B cell (primary cell): ENCODE results near the gene RNU5B-1. TPM values are rescaled to one million over a fixed set of nuclear protein-coding genes. Genes with fewer than 3 reads are reported as not detected.

Source experiments
- ATAC-seq: fragments of 200-7000 bp; cut with Tn5 transposase; one replicate; pipeline ENCODE4 v1.10.0; 2021; ENCODE audit warnings: low read depth, mild to moderate bottlenecking, moderate number of reproducible peaks, moderate library complexity
- CTCF ChIA-PET: fragments of 350-600 bp; sonication (Branson Sonifier 250); formaldehyde crosslinking; loops from one replicate; lab custom pipeline; 2021; ENCODE audit warnings: antibody characterized with exemption, inconsistent platforms; lab: Charles Lee
- POLR2A ChIA-PET: fragments of 350-600 bp; sonication (Branson Sonifier 250); formaldehyde crosslinking; loops from one replicate; lab custom pipeline; 2021; ENCODE audit warnings: antibody characterized with exemption; lab: Charles Lee
- DNase-seq: peaks from one replicate; pipeline ENCODE4 v3.0.0; 2013
- H2AFZ ChIP-seq: 2 replicates; pipeline ENCODE4 v1.6.1; 2012; ENCODE audit warnings: mild to moderate bottlenecking, low read depth, low read length; ENCODE audit not compliant: insufficient read depth, poor library complexity, severe bottlenecking
- H3K27ac ChIP-seq, 2 donors: 1 replicate in 1 of 2; 2 replicates in 1 of 2; pipeline ENCODE4 v1.5.1; 2012 to 2013; ENCODE audit warnings: low read length in 2 of 2, mild to moderate bottlenecking in 2 of 2, moderate library complexity in 1 of 2
- H3K27me3 ChIP-seq, 4 experiments: fragments of 200-600 bp in 1 of 4; sonication (generic) in 1 of 4; replicated peaks in 1 of 4; 1 replicate in 2 of 4; 2 replicates in 2 of 4; pipeline versions ENCODE4 v1.6.1 to v1.7.0; 2013 to 2016; ENCODE audit warnings: low read length in 3 of 4, mild to moderate bottlenecking in 2 of 4, mixed read lengths in 1 of 4, moderate library complexity in 1 of 4; ENCODE audit not compliant: insufficient read depth in 4 of 4, control insufficient read depth in 3 of 4; ENCODE audit errors: control extremely low read depth in 1 of 4
- H3K36me3 ChIP-seq, 2 experiments: replicated peaks in 1 of 2; 1 replicate in 1 of 2; 2 replicates in 1 of 2; pipeline versions ENCODE4 v1.6.1 to v1.7.1; 2013; ENCODE audit warnings: low read length in 1 of 2; ENCODE audit not compliant: insufficient read depth in 2 of 2, control insufficient read depth in 1 of 2; ENCODE audit errors: control extremely low read depth in 1 of 2, extremely low read depth in 1 of 2
- H3K4me1 ChIP-seq, 2 donors: fragments of 200-600 bp in 1 of 2; sonication (generic) in 1 of 2; 1 replicate in 1 of 2; 2 replicates in 1 of 2; pipeline versions ENCODE4 v1.5.1 to v1.6.1; 2013 to 2017; ENCODE audit warnings: low read length in 2 of 2; ENCODE audit not compliant: control insufficient read depth in 2 of 2, insufficient read depth in 2 of 2
- H3K4me2 ChIP-seq: replicated peaks from 2 replicates; pipeline ENCODE3; 2012; ENCODE audit warnings: mild to moderate bottlenecking, low read depth, low read length; ENCODE audit not compliant: poor library complexity, severe bottlenecking
- H3K4me3 ChIP-seq, 5 experiments: fragments of 200-600 bp in 1 of 5; sonication (generic) in 1 of 5; 1 replicate in 3 of 5; 2 replicates in 2 of 5; pipeline versions ENCODE4 v1.5.1 to v1.7.0; 2011 to 2016; ENCODE audit warnings: low read length in 4 of 5, mild to moderate bottlenecking in 4 of 5, low read depth in 2 of 5, control low read depth in 1 of 5, moderate library complexity in 1 of 5; ENCODE audit not compliant: insufficient read depth in 1 of 5; ENCODE audit errors: control extremely low read depth in 1 of 5, extremely low read depth in 1 of 5
- H3K79me2 ChIP-seq: fragments of 200-600 bp; sonication (generic); one replicate; pipeline ENCODE4 v1.6.0; 2016; ENCODE audit warnings: low read length; ENCODE audit not compliant: control insufficient read depth, insufficient read depth
- H3K9ac ChIP-seq: fragments of 200-600 bp; sonication (generic); 2 replicates; pipeline ENCODE4 v1.6.1; 2017; ENCODE audit warnings: mild to moderate bottlenecking, low read length, moderate library complexity
- H3K9me3 ChIP-seq, 3 donors: one replicate each; pipeline versions ENCODE4 v1.6.1 to v1.7.1; 2013; ENCODE audit warnings: low read length in 2 of 3; ENCODE audit not compliant: control insufficient read depth in 2 of 3, insufficient read depth in 1 of 3; ENCODE audit errors: control extremely low read depth in 1 of 3
- H4K20me1 ChIP-seq: 2 replicates; pipeline ENCODE4 v1.6.0; 2012; ENCODE audit warnings: mild to moderate bottlenecking, low read length; ENCODE audit not compliant: insufficient read depth, control insufficient read depth, poor library complexity, severe bottlenecking
- H3K27ac Mint-ChIP-seq: one replicate; pipeline ENCODE4 v1.8.0; 2021; ENCODE audit warnings: mixed read lengths
- H3K27me3 Mint-ChIP-seq: one replicate; pipeline ENCODE4 v1.8.0; 2021; ENCODE audit warnings: mixed read lengths
- H3K4me1 Mint-ChIP-seq: one replicate; pipeline ENCODE4 v1.8.0; 2021; ENCODE audit warnings: mixed read lengths
- H3K4me3 Mint-ChIP-seq: one replicate; pipeline ENCODE4 v1.8.0; 2021; ENCODE audit warnings: mixed read lengths
- H3K9me3 Mint-ChIP-seq: one replicate; pipeline ENCODE4 v1.8.0; 2022; ENCODE audit warnings: mixed read lengths; ENCODE audit not compliant: insufficient read depth
- CTCF ChIP-seq: fragments of 200-600 bp; IDR thresholded peaks from one replicate; pipeline ENCODE4 v1.8.0; 2022; ENCODE audit warnings: antibody characterized with exemption, mild to moderate bottlenecking
- EZH2 ChIP-seq: IDR thresholded peaks from 2 replicates; pipeline ENCODE4 v1.6.1; 2012; ENCODE audit warnings: borderline replicate concordance, low read depth, mild to moderate bottlenecking, moderate library complexity, low read length; ENCODE audit not compliant: insufficient read depth, poor library complexity, severe bottlenecking
- WGBS: methylation state at CpG from one replicate; pipeline ENCODE4 v1.1.5; 2013; ENCODE audit warnings: missing lambda C conversion rate; ENCODE audit not compliant: insufficient coverage; 5-methylcytosine and 5-hydroxymethylcytosine counted together
- intact Hi-C: fragments of 100-400 bp; cut with micrococcal nuclease; formaldehyde crosslinking; loops from one replicate; pipeline ENCODE4 v1.10.0; 2022
- polyA plus RNA-seq: library from polyadenylated mRNA; depleted of rRNA; stranded (reverse); fragments of >200 nt; gene quantifications from 2 replicates; pipeline ENCODE4 v1.2.3, GENCODE V29; 2012
- total RNA-seq, 2 donors: library from RNA; stranded (reverse); fragments of 120-200 nt in 1 of 2; gene quantifications; 1 replicate in 1 of 2; 2 replicates in 1 of 2; pipeline versions ENCODE4 v1.2.3 to v1.2.4, GENCODE V29; 2013 to 2022

RNU5B-1 gene
- total and polyA plus RNA-seq, 2 donors (not counting 1 experiment from before 2014, with no cell fraction given): 21.7 TPM; not detected in 1

- no peak overlapping the region for H3K9ac ChIP-seq
- Mint-ChIP-seq H3K27me3 (no peaks in the 10 kb centered on the region), H3K4me1 (no peaks in the 10 kb centered on the region), H3K4me3 (no peak overlapping the region), H3K27ac (no peak overlapping the region), H3K9me3 (no peaks in the 10 kb centered on the region)
- no peak for TF ChIP-seq EZH2
- TF ChIP-seq CTCF: no peak
- no peaks in the 10 kb centered on the region for H3K27me3 ChIP-seq
- peaks cover 18% of the 10 kb centered on the region for H3K79me2 ChIP-seq
- H2AFZ ChIP-seq: no peak overlapping the region
- ChIA-PET CTCF (interaction anchor here (1.0 kb wide), 1 partner anchor 11 kb away, joined by 4 read pairs; no protein-coding TSS in a partner anchor), POLR2A (no interaction called here)
- no peak for ATAC-seq
- DNase-seq: no peak
- no peak overlapping the region for H3K4me2 ChIP-seq
- no peaks in the 10 kb centered on the region for H3K4me1 ChIP-seq
- H3K9me3 ChIP-seq: no peaks in the 10 kb centered on the region
- peaks cover 11% of the 10 kb centered on the region for H4K20me1 ChIP-seq
- H3K27ac ChIP-seq: no peak overlapping the region
- peaks cover 2 to 7% of the 10 kb centered on the region in 2 experiments for H3K36me3 ChIP-seq
- WGBS: 90% methylated on average over 3 of the region's 4 CpGs
- intact Hi-C loops: no loop called here
- H3K4me3 ChIP-seq: no peak overlapping the region
Observed at GRCh38 chr15:65275104-65275727, 29.3 kb upstream of the RNU5B-1 start.

DNA sequence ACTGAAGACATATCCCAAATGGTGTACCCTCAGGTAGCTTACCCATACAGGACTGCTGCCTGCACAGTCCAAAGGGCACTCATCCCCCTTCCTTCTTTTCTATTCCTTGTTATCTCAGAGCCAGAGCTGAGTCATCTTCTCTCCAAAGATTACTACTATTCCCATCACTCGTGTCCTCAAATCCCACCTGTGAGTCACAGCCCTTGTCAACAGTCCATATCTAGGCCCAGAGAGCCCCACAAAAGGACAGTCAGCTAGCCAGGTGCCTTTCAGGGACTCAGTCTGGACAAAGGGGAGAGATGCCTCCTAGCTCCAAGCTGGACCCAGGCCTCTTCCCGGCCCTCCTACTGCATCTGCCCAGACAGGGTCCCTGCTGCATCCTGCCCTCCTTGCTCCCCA is 28.8 kb upstream of the RNU5B-1 start:
- peaks cover 11% of the 10 kb centered on the region for H4K20me1 ChIP-seq
- TF ChIP-seq CTCF (no peak), EZH2 (no peak)
- no peak overlapping the region for H3K9ac ChIP-seq
- intact Hi-C loops: no loop called here
- H3K79me2 ChIP-seq: peaks cover 21% of the 10 kb centered on the region
- DNase-seq (no peak), ATAC-seq (no peak)
- no peaks in the 10 kb centered on the region for H3K27me3 ChIP-seq
- no peaks in the 10 kb centered on the region for H3K9me3 ChIP-seq
- H3K4me3 Mint-ChIP-seq: no peak overlapping the region
- ChIA-PET CTCF (interaction anchor here (1.0 kb wide), 1 partner anchor 11 kb away, joined by 4 read pairs; no protein-coding TSS in a partner anchor), POLR2A (no interaction called here)
- no peaks in the 10 kb centered on the region for H3K4me1 ChIP-seq
- no peak overlapping the region for H3K27ac ChIP-seq
- peaks cover 2 to 3% of the 10 kb centered on the region in 2 experiments for H3K36me3 ChIP-seq
- WGBS: 96% methylated on average over 2 of the region's 2 CpGs
- H3K4me2 ChIP-seq: no peak overlapping the region
- H3K4me1 Mint-ChIP-seq: no peaks in the 10 kb centered on the region
- no peak overlapping the region for H2AFZ ChIP-seq
- no peak overlapping the region for H3K27ac Mint-ChIP-seq
- no peak overlapping the region for H3K4me3 ChIP-seq
- H3K9me3 Mint-ChIP-seq: no peaks in the 10 kb centered on the region
- H3K27me3 Mint-ChIP-seq: no peaks in the 10 kb centered on the region
